DOHH2 (cell line): ENCODE data around the gene N4BP2.
"Not testable (repeated sequence)": the region's sequence is repeated elsewhere in the genome, so short reads cannot be mapped to it uniquely, and the experiment has no call there.

Experiments
- H3F3A ChIP-seq: fragments of 200-600 bp; sonication (generic), shearing (Covaris generic); 2 replicates; pipeline ENCODE4 v1.6.0; 2016; ENCODE audit warnings: antibody characterized with exemption, mild to moderate bottlenecking; ENCODE audit not compliant: control insufficient read depth, insufficient read depth
- H3K27ac ChIP-seq: fragments of 200-600 bp; sonication (generic); 2 replicates; pipeline ENCODE4 v1.5.1; 2014; ENCODE audit warnings: low read depth, mild to moderate bottlenecking, low read length, moderate library complexity
- H3K27me3 ChIP-seq: fragments of 200-600 bp; sonication (generic); 2 replicates; pipeline ENCODE4 v1.6.1; 2014; ENCODE audit warnings: mild to moderate bottlenecking, low read length, mixed read lengths; ENCODE audit not compliant: control insufficient read depth
- H3K36me3 ChIP-seq: fragments of 200-600 bp; sonication (generic); 2 replicates; pipeline ENCODE4 v1.6.1; 2014; ENCODE audit warnings: mild to moderate bottlenecking, low read length, moderate library complexity, mixed read lengths; ENCODE audit not compliant: control insufficient read depth
- H3K4me1 ChIP-seq: fragments of 200-600 bp; sonication (generic); 2 replicates; pipeline ENCODE4 v1.6.1; 2014; ENCODE audit warnings: mild to moderate bottlenecking, low read length, mixed read lengths; ENCODE audit not compliant: control insufficient read depth
- H3K4me2 ChIP-seq: fragments of 200-600 bp; sonication (generic); 2 replicates; pipeline ENCODE4 v1.6.0; 2014; ENCODE audit warnings: mild to moderate bottlenecking, low read length, moderate library complexity
- H3K4me3 ChIP-seq: fragments of 200-600 bp; sonication (generic); 2 replicates; pipeline ENCODE4 v1.5.1; 2014; ENCODE audit warnings: mild to moderate bottlenecking, low read length, mixed read lengths
- H3K79me2 ChIP-seq: fragments of 200-600 bp; sonication (generic); 2 replicates; pipeline ENCODE4 v1.6.1; 2014; ENCODE audit warnings: mild to moderate bottlenecking, low read length, mixed read lengths; ENCODE audit not compliant: control insufficient read depth
- H3K9me2 ChIP-seq: fragments of 200-600 bp; sonication (generic); replicated peaks from 2 replicates; pipeline ENCODE4 v1.6.1; 2014; ENCODE audit warnings: mild to moderate bottlenecking, low read length, mixed read lengths; ENCODE audit not compliant: control insufficient read depth
- H3K9me3 ChIP-seq: fragments of 200-600 bp; sonication (generic); 2 replicates; pipeline ENCODE4 v1.6.1; 2014; ENCODE audit warnings: antibody characterized with exemption, low read length, mixed read lengths; ENCODE audit not compliant: control insufficient read depth, insufficient read depth
- H4K20me1 ChIP-seq: fragments of 200-600 bp; sonication (generic); 2 replicates; pipeline ENCODE4 v1.6.0; 2014; ENCODE audit warnings: low read depth, mild to moderate bottlenecking, antibody characterized with exemption, low read length, moderate library complexity; ENCODE audit not compliant: control insufficient read depth, insufficient read depth
- CTCF ChIP-seq: fragments of 200-600 bp; sonication (generic); IDR thresholded peaks from one replicate; pipeline ENCODE4 v1.5.1; 2014; ENCODE audit warnings: antibody characterized with exemption, mild to moderate bottlenecking, low read depth, low read length; ENCODE audit not compliant: poor library complexity, severe bottlenecking
- EZH2phosphoT487 ChIP-seq: fragments of 200-600 bp; sonication (generic); IDR thresholded peaks from 2 replicates; pipeline ENCODE4 v1.6.1; 2017; ENCODE audit warnings: borderline replicate concordance, mild to moderate bottlenecking, antibody characterized with exemption, low read length, moderate library complexity, mixed read lengths

N4BP2 gene

DNA sequence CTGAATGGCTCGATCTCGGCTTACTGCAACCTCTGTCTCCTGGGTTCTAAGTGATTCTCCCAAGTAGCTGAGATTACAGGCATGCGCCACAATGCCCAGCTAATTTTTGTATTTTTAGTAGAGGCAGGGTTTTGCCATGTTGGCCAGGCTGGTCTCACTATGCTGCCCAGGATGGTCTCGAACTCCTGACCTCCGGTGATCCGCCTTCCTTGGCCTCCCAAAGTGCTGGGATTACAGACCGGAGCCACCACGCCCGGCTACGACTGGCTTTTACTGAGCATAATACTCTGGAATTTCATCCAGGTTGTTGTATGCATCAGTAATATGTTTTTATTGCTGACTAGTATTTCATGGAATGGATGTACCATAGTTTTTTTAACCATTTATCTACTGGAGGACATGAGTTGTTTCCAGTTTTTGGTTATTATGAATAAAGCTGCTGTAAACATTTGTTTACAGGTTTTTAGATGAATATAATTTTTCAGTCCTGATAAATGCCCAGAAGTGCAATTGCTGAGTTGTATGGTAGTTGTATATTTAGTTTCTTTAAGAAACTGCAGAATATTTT lies 31.2 kb downstream of the N4BP2 start:
- TF ChIP-seq EZH2phosphoT487 = no peak
- no peak for TF ChIP-seq CTCF
- H3K36me3 ChIP-seq = no peaks in the 10 kb centered on the region
- no peaks in the 10 kb centered on the region; the same call in 1 of the 2 replicates for H4K20me1 ChIP-seq
- no peaks in the 10 kb centered on the region for H3K9me3 ChIP-seq
- H3F3A ChIP-seq = no peaks in the 10 kb centered on the region
- H3K4me3 ChIP-seq = no peak overlapping the region
- H3K79me2 ChIP-seq = no peaks in the 10 kb centered on the region
- no peaks in the 10 kb centered on the region for H3K4me1 ChIP-seq
- no peak overlapping the region for H3K4me2 ChIP-seq
- no peaks in the 10 kb centered on the region for H3K9me2 ChIP-seq
- H3K27me3 ChIP-seq = no peaks in the 10 kb centered on the region
- no peak overlapping the region for H3K27ac ChIP-seq

GRCh38 chr4:40093400-40093799 lies 36.8 kb downstream of the N4BP2 start:
- H3K4me3 ChIP-seq, H3K4me1 ChIP-seq, H3K9me3 ChIP-seq, H3K9me2 ChIP-seq, H3K27me3 ChIP-seq, H3K27ac ChIP-seq, H3F3A ChIP-seq, H4K20me1 ChIP-seq, H3K36me3 ChIP-seq, H3K4me2 ChIP-seq: not testable (repeated sequence)
- peaks cover 15% of the 10 kb centered on the region for H3K79me2 ChIP-seq

- Histone ChIP-seq H3K4me3 (no peak overlapping the region), H3K9me3 (no peaks in the 10 kb centered on the region), H3K27ac (no peak overlapping the region), H3K36me3 (peaks cover 9% of the 10 kb centered on the region; the same call in 1 of the 2 replicates), H3K9me2 (no peaks in the 10 kb centered on the region), H3K4me2 (no peak overlapping the region), H3K4me1 (no peaks in the 10 kb centered on the region), H4K20me1 (no peaks in the 10 kb centered on the region), H3K27me3 (no peaks in the 10 kb centered on the region), H3F3A (no peaks in the 10 kb centered on the region; the same call in 1 of the 2 replicates), H3K79me2 (peaks cover 9% of the 10 kb centered on the region)
- TF ChIP-seq EZH2phosphoT487 (no peak), CTCF (no peak)
Measured at GRCh38 chr4:40099010-40099409, 42.4 kb downstream of the N4BP2 start.

DNA sequence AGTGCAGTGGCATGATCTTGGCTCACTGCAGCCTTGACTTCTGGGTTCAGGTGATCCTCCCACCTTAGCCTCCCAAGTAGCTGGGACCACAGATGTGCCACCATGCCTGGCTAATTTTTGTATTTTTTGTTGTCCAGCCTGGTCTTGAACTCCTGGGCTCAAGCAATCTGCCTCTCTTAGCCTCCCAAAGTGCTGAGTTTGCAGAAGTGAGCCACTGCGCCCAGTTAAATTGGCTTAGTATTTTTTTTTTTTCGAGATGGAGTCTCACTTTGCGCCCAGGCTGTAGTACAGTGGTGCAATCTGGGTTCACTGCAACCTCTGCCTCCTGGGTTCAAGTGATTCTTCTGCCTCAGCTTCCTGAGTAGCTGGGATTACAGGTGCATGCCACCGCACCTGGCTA lies 50.5 kb downstream of the N4BP2 start:
- not testable (repeated sequence) for H3K27ac ChIP-seq, H4K20me1 ChIP-seq, H3K4me3 ChIP-seq, H3F3A ChIP-seq, H3K4me2 ChIP-seq, H3K36me3 ChIP-seq, H3K79me2 ChIP-seq, H3K27me3 ChIP-seq, H3K4me1 ChIP-seq, H3K9me3 ChIP-seq, H3K9me2 ChIP-seq
